A673 (cell line): ENCODE results near the gene GSE1. TPM values are rescaled to one million over a fixed set of nuclear protein-coding genes. Genes with fewer than 3 reads are reported as not detected.

ENCODE experiments used
- BruUV-seq: library from RNA; stranded (reverse); fragments of 400-500 nt; replicated peaks from 2 replicates; lab custom pipeline; 2021; lab: Mats Ljungman, UMichigan
- CTCF ChIA-PET: fragments of 300-600 bp; sonication (Branson Sonifier 250); formaldehyde crosslinking; loops from one replicate; lab custom pipeline; 2022; ENCODE audit warnings: antibody characterized with exemption; lab: Charles Lee
- POLR2A ChIA-PET: fragments of 300-600 bp; sonication (Branson Sonifier 250); formaldehyde crosslinking; loops from one replicate; lab custom pipeline; 2022; ENCODE audit warnings: antibody characterized with exemption; ENCODE audit not compliant: low non-redundant PET; lab: Charles Lee
- DNase-seq: peaks from one replicate; pipeline ENCODE4 v3.0.0-alpha.2; 2015; ENCODE audit warnings: low spot score
- H3K27ac ChIP-seq: fragments of 200-600 bp; sonication (generic); 2 replicates; pipeline ENCODE4 v1.5.1; 2016; ENCODE audit warnings: mixed run types, low read depth, mild to moderate bottlenecking, mixed read lengths, antibody characterized with exemption, low read length; ENCODE audit not compliant: poor library complexity, severe bottlenecking
- H3K27me3 ChIP-seq: fragments of 200-600 bp; sonication (generic); replicated peaks from 2 replicates; pipeline ENCODE4 v1.6.1; 2017; ENCODE audit warnings: mixed run types, low read depth, mild to moderate bottlenecking, mixed read lengths, antibody characterized with exemption, low read length; ENCODE audit not compliant: insufficient read depth, poor library complexity
- H3K36me3 ChIP-seq: fragments of 200-600 bp; sonication (generic); 2 replicates; pipeline ENCODE4 v1.6.1; 2016; ENCODE audit warnings: mixed run types, mild to moderate bottlenecking, mixed read lengths, antibody characterized with exemption, low read length; ENCODE audit not compliant: insufficient read depth, poor library complexity, severe bottlenecking
- H3K4me1 ChIP-seq: fragments of 200-600 bp; sonication (generic); 2 replicates; pipeline ENCODE4 v1.6.1; 2017; ENCODE audit warnings: mixed run types, mild to moderate bottlenecking, mixed read lengths, antibody characterized with exemption, low read length; ENCODE audit not compliant: insufficient read depth, poor library complexity, severe bottlenecking
- H3K4me3 ChIP-seq: fragments of 200-600 bp; sonication (generic); 2 replicates; pipeline ENCODE4 v1.5.1; 2016; ENCODE audit warnings: low read depth, mixed run types, mild to moderate bottlenecking, mixed read lengths, low read length; ENCODE audit not compliant: poor library complexity, severe bottlenecking
- H3K9me3 ChIP-seq: fragments of 200-600 bp; sonication (generic); 2 replicates; pipeline ENCODE4 v1.6.1; 2016; ENCODE audit warnings: mixed run types, low read depth, mild to moderate bottlenecking, mixed read lengths, antibody characterized with exemption, low read length; ENCODE audit not compliant: poor library complexity, severe bottlenecking
- CTCF ChIP-seq: fragments of 300-800, 200-600 bp; sonication (generic); conservative IDR thresholded peaks from 2 replicates; pipeline ENCODE4 v1.5.1; 2017; ENCODE audit warnings: low read depth, mild to moderate bottlenecking, antibody characterized with exemption, low read length, moderate library complexity, mixed read lengths
- EZH2 ChIP-seq: fragments of 200-600 bp; sonication (generic); IDR thresholded peaks from 2 replicates; pipeline ENCODE4 v1.6.1; 2017; ENCODE audit warnings: borderline replicate concordance, low read depth, mild to moderate bottlenecking, mixed read lengths, antibody characterized with exemption, low read length; ENCODE audit not compliant: poor library complexity, severe bottlenecking
- intact Hi-C: fragments of 100-400 bp; cut with micrococcal nuclease; formaldehyde crosslinking; loops from one replicate; pipeline ENCODE4 v1.10.0; 2022; ENCODE audit not compliant: unreplicated experiment
- total RNA-seq: library from RNA; stranded (reverse); gene quantifications from 2 replicates; pipeline ENCODE4 v1.2.3, GENCODE V29; 2021

Gene GSE1
- total RNA-seq, 1 experiment from 2014 or later, result 64.2 TPM

GRCh38 chr16:85651629-85652430 is 38.7 kb downstream of the GSE1 start:
- Histone ChIP-seq H3K9me3 (no peaks in the 10 kb centered on the region), H3K27ac (no peak overlapping the region), H3K36me3 (peaks cover 15% of the 10 kb centered on the region), H3K27me3 (no peaks in the 10 kb centered on the region), H3K4me3 (no peak overlapping the region), H3K4me1 (peaks cover 51% of the 10 kb centered on the region)
- no TSS peak for BruUV-seq
- ChIA-PET CTCF (no interaction called here), POLR2A (no interaction called here)
- TF ChIP-seq CTCF (no peak), EZH2 (no peak)
- intact Hi-C loops, result loop anchor here (1.0 kb wide), 1 partner anchor 36 kb away; no protein-coding TSS in a partner anchor
- peak; percentile 55 for DNase-seq

DNA sequence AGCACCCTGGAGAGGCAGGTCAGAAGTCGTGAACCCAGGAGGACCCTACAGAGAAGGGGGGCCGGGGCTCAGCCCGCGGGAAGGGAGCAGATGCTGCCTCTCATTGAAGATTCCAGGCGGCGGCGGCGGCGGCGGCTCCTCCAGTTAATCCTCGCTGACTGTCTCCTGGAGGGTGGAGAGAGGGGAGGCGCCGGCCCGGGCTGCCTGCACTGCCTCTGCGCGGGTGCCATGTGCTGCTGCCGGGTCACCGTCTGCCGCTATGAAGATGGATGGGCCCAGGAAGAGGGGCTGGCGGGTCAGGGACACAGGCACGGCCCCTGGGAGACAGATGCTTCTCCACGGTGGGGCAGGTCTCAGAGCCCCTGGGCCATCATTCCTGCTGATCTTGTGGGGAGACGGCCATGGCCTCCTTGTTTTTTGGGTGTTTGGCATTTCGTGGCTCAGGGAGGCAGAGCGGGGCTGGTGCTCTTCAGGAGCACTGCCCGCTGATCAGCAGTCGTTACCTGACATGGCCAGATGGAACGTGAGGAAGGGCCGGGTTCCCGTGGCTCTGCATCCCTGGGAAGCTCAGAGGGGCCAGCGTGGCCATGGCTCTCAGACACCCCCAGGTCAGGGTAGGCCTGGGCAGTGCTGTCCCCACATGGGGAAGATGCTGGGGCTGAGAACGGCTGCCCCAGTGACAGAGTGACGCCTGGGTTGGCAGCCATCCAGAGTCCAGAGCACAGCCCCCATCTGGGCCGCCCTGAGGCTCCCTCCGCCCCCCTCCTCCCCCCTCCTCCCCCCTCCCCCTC is 39.5 kb downstream of the GSE1 start:
- intact Hi-C loops, result loop anchor here (1.0 kb wide), 1 partner anchor 36 kb away; no protein-coding TSS in a partner anchor
- CTCF ChIA-PET, result no interaction called here
- H3K36me3 ChIP-seq, result peaks cover 22% of the 10 kb centered on the region
- H3K27ac ChIP-seq, result peak overlapping the region; percentile 63
- H3K4me1 ChIP-seq, result peaks cover 51% of the 10 kb centered on the region
- POLR2A ChIA-PET, result no interaction called here
- BruUV-seq, result no TSS peak
- no peak overlapping the region for H3K4me3 ChIP-seq
- TF ChIP-seq CTCF (no peak), EZH2 (no peak)
- peak; percentile 90 for DNase-seq
- no peaks in the 10 kb centered on the region for H3K27me3 ChIP-seq
- H3K9me3 ChIP-seq, result no peaks in the 10 kb centered on the region

DNA sequence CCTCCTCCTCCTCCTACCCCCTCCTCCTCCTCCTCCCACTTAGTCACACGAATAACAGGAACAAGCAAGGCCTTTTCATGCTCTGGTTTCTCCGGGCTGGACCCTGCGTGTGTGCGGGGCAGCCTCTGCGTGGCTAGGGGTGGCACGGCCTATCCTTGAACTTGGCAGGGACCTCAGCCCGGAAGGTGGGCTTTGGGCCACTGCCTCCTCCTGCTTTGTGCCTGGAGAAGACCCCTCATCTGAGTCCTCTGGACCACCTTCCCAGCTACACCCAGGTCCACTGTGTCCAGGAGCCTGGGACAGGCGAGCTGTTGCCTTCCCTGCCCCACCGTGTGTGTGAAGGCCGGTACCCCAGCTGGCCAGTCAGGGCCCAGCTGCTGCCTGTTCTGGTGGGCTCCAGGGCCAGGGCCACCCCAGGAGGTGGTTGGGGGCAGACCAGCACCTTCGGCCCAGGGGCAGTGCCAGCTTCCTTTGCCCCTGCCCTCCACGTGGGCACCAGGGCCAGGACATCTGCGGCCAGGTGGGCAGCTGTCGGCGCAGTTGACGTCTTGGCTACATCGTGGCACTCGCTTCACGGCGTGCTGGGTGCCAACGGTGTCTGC is 40.3 kb downstream of the GSE1 start:
- POLR2A ChIA-PET, result no interaction called here
- intact Hi-C loops, result no loop called here
- H3K36me3 ChIP-seq, result peaks cover 30% of the 10 kb centered on the region

More for the DNA sequence above, 40.3 kb downstream of the GSE1 start:
- Histone ChIP-seq H3K4me3 (no peak overlapping the region), H3K4me1 (peaks cover 51% of the 10 kb centered on the region), H3K27ac (peak overlapping the region; percentile 67), H3K9me3 (no peaks in the 10 kb centered on the region), H3K27me3 (no peaks in the 10 kb centered on the region)
- BruUV-seq, result no TSS peak
- no peak for DNase-seq
- TF ChIP-seq CTCF (no peak), EZH2 (no peak)
- CTCF ChIA-PET, result no interaction called here
